SK-N-MC (cell line): Measurements from ENCODE around the gene BRWD1.

ENCODE experiments used
- DNase-seq: peaks from one replicate; pipeline ENCODE4 v3.0.0-alpha.2; 2011; ENCODE audit warnings: low read depth, low spot score
- H3K27ac ChIP-seq: fragments of 200-600 bp; sonication (generic); 2 replicates; pipeline ENCODE4 v1.5.1; 2016; ENCODE audit warnings: mixed run types
- H3K36me3 ChIP-seq: fragments of 200-600 bp; sonication (generic); 2 replicates; pipeline ENCODE4 v1.6.1; 2017; ENCODE audit warnings: antibody characterized with exemption, low read length, mixed read lengths; ENCODE audit not compliant: insufficient read depth
- H3K4me3 ChIP-seq: fragments of 200-600 bp; sonication (generic); 2 replicates; pipeline ENCODE4 v1.5.1; 2016
- H3K9ac ChIP-seq: fragments of 200-600 bp; sonication (generic); 2 replicates; pipeline ENCODE4 v1.8.0; 2017; ENCODE audit warnings: mixed run types, mixed read lengths; ENCODE audit not compliant: insufficient read length
- H3K9me3 ChIP-seq: fragments of 200-600 bp; sonication (generic); 2 replicates; pipeline ENCODE4 v1.6.1; 2017; ENCODE audit warnings: low read depth, mild to moderate bottlenecking, antibody characterized with exemption, low read length, moderate library complexity, mixed read lengths
- EZH2 ChIP-seq: fragments of 200-600 bp; sonication (generic); IDR thresholded peaks from one replicate; pipeline ENCODE4 v1.6.1; 2017; ENCODE audit warnings: antibody characterized with exemption
- FOXP2 ChIP-seq: optimal IDR thresholded peaks from 2 replicates; pipeline ENCODE3; 2011; ENCODE audit warnings: mild to moderate bottlenecking, moderate library complexity; ENCODE audit not compliant: insufficient read depth; ENCODE audit errors: extremely low read length, control extremely low read depth
- POLR2AphosphoS5 ChIP-seq: IDR thresholded peaks from 2 replicates; pipeline ENCODE4 v1.6.1; 2012; ENCODE audit warnings: mild to moderate bottlenecking, low read depth, low read length, borderline replicate concordance

Gene BRWD1

DNA sequence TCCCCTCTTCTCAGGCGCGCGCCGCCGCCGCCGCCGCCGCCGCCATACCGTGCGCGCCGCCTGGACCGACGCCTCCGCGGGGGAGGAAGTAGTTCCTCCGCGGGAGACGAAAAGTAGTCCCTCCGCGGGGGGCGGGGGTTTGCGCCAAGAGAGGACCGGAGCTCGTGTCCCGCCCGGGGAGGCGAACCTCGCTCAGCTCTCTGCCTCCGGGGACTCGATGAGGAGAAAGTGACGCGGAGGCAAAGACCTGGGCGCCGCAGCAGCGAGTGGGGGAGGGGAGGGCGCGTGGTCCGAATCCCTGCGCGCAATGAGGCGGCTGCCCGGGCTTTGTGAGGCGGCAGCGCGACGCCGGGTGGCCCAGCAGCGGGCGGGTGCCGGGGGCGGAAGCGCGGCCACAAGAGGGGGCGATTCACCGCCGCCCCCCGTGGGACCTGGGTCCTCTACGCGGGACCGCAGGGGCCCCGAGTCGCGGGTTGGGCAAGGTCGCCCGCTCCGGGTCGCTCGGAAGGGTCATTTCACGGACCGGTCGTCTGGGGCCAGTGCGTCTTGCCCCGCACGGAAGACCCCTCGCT, at the start of gene BRWD1:
TSS of gene BRWD1 (minus strand) at position 62 of the 572 bp plus-strand sequence. CDS start 141 bp downstream, outside the sequence.
- no peak for DNase-seq
- Histone ChIP-seq H3K4me3 (peak within 1 kb of the TSS; percentile 98), H3K27ac (peak within 1 kb of the TSS; percentile 96), H3K36me3 (peaks cover 24% of the 10 kb centered on the region), H3K9ac (peak within 1 kb of the TSS; percentile 96), H3K9me3 (no peaks in the 10 kb centered on the region)
- TF ChIP-seq FOXP2 (no peak), POLR2AphosphoS5 (peak; percentile 61; the same call in 1 of the 2 replicates)

DNA sequence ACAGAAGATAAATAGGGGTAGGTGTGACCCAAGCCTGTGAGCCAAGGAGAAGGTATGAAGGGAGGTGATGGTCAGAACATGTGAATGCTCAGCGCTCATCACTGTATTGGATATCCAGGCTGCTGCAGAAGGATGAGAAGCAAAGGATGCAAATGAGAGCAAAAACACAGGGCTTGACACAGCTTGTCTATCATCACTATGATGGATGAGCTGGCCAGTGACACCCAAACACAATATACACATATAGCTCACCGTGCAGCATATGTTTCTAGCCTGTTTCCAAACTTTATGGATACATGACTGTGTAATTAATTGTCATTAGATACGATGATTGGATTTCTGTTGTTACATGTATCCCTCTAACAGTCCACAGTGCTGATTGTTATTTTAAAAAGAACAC, 49.3 kb upstream of the BRWD1 start:
- H3K9ac ChIP-seq, result no peak overlapping the region
- TF ChIP-seq FOXP2 (no peak), POLR2AphosphoS5 (no peak), EZH2 (no peak)
- no peak overlapping the region for H3K4me3 ChIP-seq
- peak overlapping the region; percentile 98; the same call in 1 of the 2 replicates for H3K27ac ChIP-seq
- no peaks in the 10 kb centered on the region for H3K9me3 ChIP-seq
- H3K36me3 ChIP-seq, result no peaks in the 10 kb centered on the region
- DNase-seq, result no peak

DNA sequence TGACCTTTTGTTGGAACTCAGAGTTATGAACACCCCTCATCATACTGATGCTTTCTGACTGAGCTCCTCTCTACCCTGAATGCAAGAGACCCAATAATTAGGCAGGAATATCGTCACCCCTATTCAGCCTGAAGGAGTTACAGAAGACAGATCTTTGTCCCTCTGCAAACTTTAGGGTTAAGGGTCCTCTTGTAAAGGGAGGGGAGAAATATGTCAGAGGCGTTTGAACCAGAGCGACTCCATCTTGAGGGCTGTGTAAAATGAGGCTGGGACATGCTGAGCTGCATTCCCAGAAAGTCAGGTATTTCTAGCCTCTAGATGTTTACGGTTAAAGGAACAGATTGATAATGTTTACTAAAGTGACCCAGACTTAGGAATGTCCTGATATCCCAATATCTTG, 46.0 kb upstream of the BRWD1 start:
- Histone ChIP-seq H3K9me3 (no peaks in the 10 kb centered on the region), H3K36me3 (no peaks in the 10 kb centered on the region), H3K4me3 (no peak overlapping the region), H3K9ac (no peak overlapping the region), H3K27ac (no peak overlapping the region)
- no peak for TF ChIP-seq FOXP2
- no peak for TF ChIP-seq EZH2
- TF ChIP-seq POLR2AphosphoS5, result no peak
- DNase-seq, result no peak

- Histone ChIP-seq H3K36me3 (0 out of 2 replicates have a peak, but pooled peaks cover under 1% of the 10 kb centered on the region), H3K4me3 (no peak overlapping the region), H3K9ac (no peak overlapping the region), H3K9me3 (no peaks in the 10 kb centered on the region), H3K27ac (no peak overlapping the region)
- DNase-seq, result no peak
- TF ChIP-seq FOXP2 (no peak), EZH2 (no peak), POLR2AphosphoS5 (no peak)
Observed at GRCh38 chr21:39353295-39353694, 39.9 kb upstream of the BRWD1 start.

DNA sequence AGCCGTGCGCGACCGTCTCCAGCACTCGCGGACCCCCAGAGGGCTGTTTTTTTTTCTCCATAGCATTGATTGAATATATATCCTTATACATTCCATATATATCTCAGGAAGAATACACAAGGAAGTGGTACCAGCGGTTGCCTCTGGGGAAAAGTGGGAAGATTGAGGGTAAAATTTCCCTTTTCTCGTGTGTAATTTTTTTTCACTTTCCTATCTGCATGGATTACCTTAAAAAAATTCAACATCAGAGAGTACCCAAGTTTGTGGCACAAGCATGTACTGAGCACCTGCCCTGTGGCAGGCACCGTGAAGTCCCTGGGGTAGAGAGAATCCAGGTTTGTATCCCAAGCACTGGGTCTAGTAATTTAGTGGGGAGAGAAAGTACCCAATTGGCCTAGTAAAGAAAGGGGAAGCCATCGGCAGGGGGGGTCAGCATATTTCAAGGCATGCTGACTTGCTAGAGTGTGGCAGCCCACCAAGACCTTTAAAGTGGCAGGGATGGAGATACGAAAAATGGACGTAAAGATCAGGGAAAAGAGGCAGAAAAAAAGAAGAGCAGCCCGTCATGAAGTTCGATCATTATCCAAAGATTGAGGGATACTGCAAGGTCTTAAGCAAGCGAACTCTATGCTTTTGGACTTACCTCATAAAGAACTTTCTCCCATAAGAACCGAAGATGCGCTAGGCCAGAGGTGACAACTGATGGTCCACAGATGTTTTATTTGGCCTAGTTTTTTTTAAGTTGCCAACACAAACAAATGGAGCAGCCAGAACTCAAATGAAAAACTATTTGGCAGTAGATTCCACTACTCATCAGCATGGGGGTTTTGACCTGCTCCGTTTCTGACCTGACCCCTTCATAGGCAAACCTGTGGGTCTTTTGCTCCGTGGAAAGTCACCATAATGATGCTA, 36.9 kb upstream of the BRWD1 start:
- no peak for DNase-seq
- H3K27ac ChIP-seq, result peak overlapping the region; percentile 94
- H3K9ac ChIP-seq, result peak overlapping the region; percentile 82
- no peak for TF ChIP-seq POLR2AphosphoS5
- no peak for TF ChIP-seq EZH2
- TF ChIP-seq FOXP2, result no peak
- H3K9me3 ChIP-seq, result no peaks in the 10 kb centered on the region
- H3K36me3 ChIP-seq, result peaks cover 30% of the 10 kb centered on the region
- peak overlapping the region; percentile 82 for H3K4me3 ChIP-seq

DNA sequence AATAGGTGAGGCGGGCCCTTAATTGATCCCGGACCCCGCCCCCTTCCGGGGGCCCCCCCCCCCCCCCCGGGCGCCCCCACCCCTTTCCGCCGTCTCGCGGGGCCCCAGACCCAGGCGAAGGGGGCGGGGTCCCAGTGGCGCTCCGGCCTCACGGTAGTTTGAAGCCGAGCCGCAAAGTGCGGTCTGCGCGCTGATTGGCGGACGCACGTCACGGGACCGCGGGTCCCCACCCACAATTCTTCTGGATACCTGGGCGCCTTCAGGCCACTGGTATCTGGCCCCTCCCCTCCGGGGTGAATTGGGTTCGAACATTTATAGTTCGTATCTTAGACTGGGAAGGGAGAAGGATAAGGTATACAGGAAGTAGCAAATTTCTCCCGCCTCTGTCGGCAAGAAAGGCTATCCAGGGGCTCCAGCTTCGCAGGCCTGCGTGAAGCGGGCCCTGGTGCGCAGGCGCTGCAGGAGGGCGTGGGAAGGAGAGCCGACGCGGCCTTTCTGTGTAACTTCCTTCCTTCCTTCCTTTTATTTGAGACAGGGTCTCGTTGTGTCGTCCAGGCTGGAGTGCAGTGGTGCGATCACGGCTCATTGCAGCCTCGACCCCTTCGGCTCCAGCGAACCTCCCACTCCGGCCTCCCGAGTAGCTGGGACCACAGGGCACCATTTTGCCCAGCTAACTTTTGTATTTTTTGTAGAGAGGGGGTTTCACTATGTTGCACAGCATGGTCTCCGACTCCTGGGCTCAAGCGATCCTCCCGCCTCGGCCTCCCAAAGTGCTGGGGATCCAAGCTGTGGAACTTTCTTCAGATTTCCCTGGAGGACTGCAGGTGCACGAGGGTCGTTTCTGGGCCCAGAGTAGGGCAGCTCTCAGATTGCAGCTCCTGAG, 36.0 kb upstream of the BRWD1 start:
- peaks cover 39% of the 10 kb centered on the region for H3K36me3 ChIP-seq
- peak; percentile 72 for DNase-seq

DNA sequence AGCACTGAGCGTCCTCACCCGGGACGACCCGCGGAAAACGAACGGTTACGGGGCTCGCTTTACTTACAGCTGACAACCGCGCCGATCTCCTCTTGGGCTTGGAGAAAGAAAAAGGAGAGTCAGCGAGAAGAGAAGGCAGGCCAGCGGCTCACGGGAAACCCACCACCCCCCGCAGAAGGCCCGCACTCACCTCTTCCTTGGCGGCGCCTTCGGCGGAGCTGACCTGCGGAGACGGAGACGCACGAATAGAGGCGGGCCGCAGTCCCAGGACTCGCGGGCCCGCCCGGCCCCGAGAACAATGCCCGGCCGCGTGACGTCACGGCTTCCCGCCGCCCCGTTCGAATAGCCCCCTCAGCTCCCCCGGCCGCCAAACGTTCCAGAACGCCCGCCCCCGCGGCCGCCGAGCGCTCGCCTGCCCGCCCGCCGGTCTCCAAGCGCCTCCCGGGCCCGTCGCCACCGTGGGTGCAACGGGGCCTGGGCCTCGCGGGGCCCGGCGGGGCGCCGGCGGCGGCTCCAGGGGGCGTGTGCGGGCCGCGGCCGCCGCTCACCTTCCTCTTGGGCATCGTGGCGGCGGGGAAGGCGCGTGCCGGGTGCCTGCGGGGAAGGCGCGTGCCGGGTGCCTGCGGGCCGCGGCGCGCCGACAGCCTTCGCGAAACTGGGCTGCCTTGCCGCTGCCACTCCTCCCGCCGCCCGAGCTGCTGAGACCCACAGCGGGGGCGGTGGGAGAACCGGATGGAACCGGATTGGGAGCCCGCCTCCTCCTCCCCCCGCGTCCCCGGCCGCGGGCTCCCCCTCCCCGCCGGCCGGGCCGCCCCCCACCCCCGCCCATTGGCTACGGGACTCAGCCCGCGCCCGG, 35.2 kb upstream of the BRWD1 start, which contains the start of gene HMGN1:
TSS of gene HMGN1 (minus strand) at position 734 of the 856 bp plus-strand sequence. CDS start at position 563, 171 bp downstream.
- H3K36me3 ChIP-seq, result peaks cover 46% of the 10 kb centered on the region
- no peak for DNase-seq
- TF ChIP-seq POLR2AphosphoS5, result peak; percentile 22; the same call in 1 of the 2 replicates
- no peak for TF ChIP-seq FOXP2
- peak within 1 kb of the TSS; percentile 96 for H3K9ac ChIP-seq
- H3K9me3 ChIP-seq, result no peaks in the 10 kb centered on the region
- H3K4me3 ChIP-seq, result peak within 1 kb of the TSS; percentile 99
- peak within 1 kb of the TSS; percentile 94 for H3K27ac ChIP-seq

More for the DNA sequence above, 36.0 kb upstream of the BRWD1 start:
- H3K9ac ChIP-seq, result peak overlapping the region; percentile 82
- H3K4me3 ChIP-seq, result peak overlapping the region; percentile 82
- H3K9me3 ChIP-seq, result no peaks in the 10 kb centered on the region
- no peak for TF ChIP-seq EZH2
- TF ChIP-seq FOXP2, result no peak
- peak; percentile 83 for TF ChIP-seq POLR2AphosphoS5
- H3K27ac ChIP-seq, result peak overlapping the region; percentile 94
